PC-3 (cell line): Measurements from ENCODE around the gene GNAI2.
A peak's percentile ranks its signal among the peaks of the same experiment; 100 is the strongest.

Experiments
- EZH2phosphoT487 ChIP-seq: fragments of 300-600 bp; sonication (generic); IDR thresholded peaks from 2 replicates; pipeline ENCODE4 v1.6.1; 2018; ENCODE audit warnings: mild to moderate bottlenecking, antibody characterized with exemption, low read length, borderline replicate concordance
- TF ChIP-seq, protein P1 (sequence below): fragments of 300-600 bp; sonication (generic); conservative IDR thresholded peaks from 2 replicates; pipeline ENCODE4 v1.5.1; 2017; ENCODE audit warnings: antibody characterized with exemption, low read depth, mild to moderate bottlenecking, low read length

GRCh38 chr3:50297896-50298725 lies 62.1 kb downstream of the GNAI2 start:
- no peak for TF ChIP-seq EZH2phosphoT487
- TF ChIP-seq, protein P1, sequence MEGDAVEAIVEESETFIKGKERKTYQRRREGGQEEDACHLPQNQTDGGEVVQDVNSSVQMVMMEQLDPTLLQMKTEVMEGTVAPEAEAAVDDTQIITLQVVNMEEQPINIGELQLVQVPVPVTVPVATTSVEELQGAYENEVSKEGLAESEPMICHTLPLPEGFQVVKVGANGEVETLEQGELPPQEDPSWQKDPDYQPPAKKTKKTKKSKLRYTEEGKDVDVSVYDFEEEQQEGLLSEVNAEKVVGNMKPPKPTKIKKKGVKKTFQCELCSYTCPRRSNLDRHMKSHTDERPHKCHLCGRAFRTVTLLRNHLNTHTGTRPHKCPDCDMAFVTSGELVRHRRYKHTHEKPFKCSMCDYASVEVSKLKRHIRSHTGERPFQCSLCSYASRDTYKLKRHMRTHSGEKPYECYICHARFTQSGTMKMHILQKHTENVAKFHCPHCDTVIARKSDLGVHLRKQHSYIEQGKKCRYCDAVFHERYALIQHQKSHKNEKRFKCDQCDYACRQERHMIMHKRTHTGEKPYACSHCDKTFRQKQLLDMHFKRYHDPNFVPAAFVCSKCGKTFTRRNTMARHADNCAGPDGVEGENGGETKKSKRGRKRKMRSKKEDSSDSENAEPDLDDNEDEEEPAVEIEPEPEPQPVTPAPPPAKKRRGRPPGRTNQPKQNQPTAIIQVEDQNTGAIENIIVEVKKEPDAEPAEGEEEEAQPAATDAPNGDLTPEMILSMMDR = peak; percentile 6; the same call in 1 of the 2 replicates
